HuH-7 (cell line): Measurements from ENCODE around the gene PREX1.

Experiments used
- DNase-seq: peaks from one replicate; pipeline ENCODE4 v3.0.0; 2011; ENCODE audit warnings: low spot score

The PREX1 gene

GRCh38 chr20:48751871-48752270 is 75.9 kb downstream of the PREX1 start:
- no peak for DNase-seq

GRCh38 chr20:48750941-48751635 is 76.7 kb downstream of the PREX1 start:
- DNase-seq = no peak

- DNase-seq = no peak
These were observed 77.4 kb downstream of the PREX1 start for GRCh38 chr20:48750376-48750775.

- no peak for DNase-seq
These were observed 78.4 kb downstream of the PREX1 start for GRCh38 chr20:48749437-48749836.

GRCh38 chr20:48748556-48748955 is 79.2 kb downstream of the PREX1 start:
- DNase-seq = no peak

GRCh38 chr20:48747840-48748414 is 79.9 kb downstream of the PREX1 start:
- DNase-seq = no peak

- no peak for DNase-seq
These were observed 82.5 kb downstream of the PREX1 start for GRCh38 chr20:48745330-48745729.

- no peak for DNase-seq
These were observed 83.3 kb downstream of the PREX1 start for GRCh38 chr20:48744515-48744914.

GRCh38 chr20:48743807-48744206 is 84.0 kb downstream of the PREX1 start:
- DNase-seq = no peak

GRCh38 chr20:48742912-48743680 is 84.7 kb downstream of the PREX1 start:
- DNase-seq = no peak

- no peak for DNase-seq
These were observed 85.6 kb downstream of the PREX1 start for GRCh38 chr20:48742233-48742632.

- no peak for DNase-seq
These were observed 86.1 kb downstream of the PREX1 start for GRCh38 chr20:48741669-48742068.

GRCh38 chr20:48740712-48741111 is 87.1 kb downstream of the PREX1 start:
- DNase-seq = no peak

- DNase-seq = no peak
These were observed 87.5 kb downstream of the PREX1 start for GRCh38 chr20:48740292-48740649.

- no peak for DNase-seq
These were observed 88.2 kb downstream of the PREX1 start for GRCh38 chr20:48739395-48740291.

GRCh38 chr20:48738399-48739304 is 89.1 kb downstream of the PREX1 start:
- no peak for DNase-seq

GRCh38 chr20:48738094-48738398 is 89.8 kb downstream of the PREX1 start:
- DNase-seq = no peak

GRCh38 chr20:48737434-48738093 is 90.2 kb downstream of the PREX1 start:
- no peak for DNase-seq

GRCh38 chr20:48736636-48737035 is 91.2 kb downstream of the PREX1 start:
- DNase-seq = no peak

- DNase-seq = no peak
These were observed 91.6 kb downstream of the PREX1 start for GRCh38 chr20:48736231-48736630.

- no peak for DNase-seq
These were observed 92.7 kb downstream of the PREX1 start for GRCh38 chr20:48735112-48735511.
